MM.1S (cell line): Measurements from ENCODE around the gene NFAT5.

Source experiments
- CTCF ChIP-seq: fragments of 300-600 bp; sonication (generic); IDR thresholded peaks from 2 replicates; pipeline ENCODE4 v1.5.1; 2016; ENCODE audit warnings: antibody characterized with exemption, low read length, mixed read lengths
- EZH2phosphoT487 ChIP-seq: fragments of 300-600 bp; sonication (generic); IDR thresholded peaks from 2 replicates; pipeline ENCODE4 v1.6.1; 2018; ENCODE audit warnings: antibody characterized with exemption, low read length

GRCh38 chr16:69621225-69621624 is 55.5 kb downstream of the NFAT5 start:
- TF ChIP-seq EZH2phosphoT487 (no peak), CTCF (no peak)
